ENCODE data around the gene MMP7. TPM values are rescaled to one million over a fixed set of nuclear protein-coding genes. Genes with fewer than 3 reads are reported as not detected.

MMP7 gene
- total RNA-seq, 1 donor from 2014 or later = not detected

- H3K4me1 ChIP-seq (ENCODE audit: control insufficient read depth in 3 of 3, insufficient read depth in 3 of 3, low read length in 3 of 3) = no peaks in the 10 kb centered on the region
- H3K4me3 ChIP-seq (ENCODE audit: low read length in 3 of 3) = no peak overlapping the region
- H3K9me3 ChIP-seq (ENCODE audit: control insufficient read depth in 3 of 3, low read length in 3 of 3) = no peaks in the 10 kb centered on the region
- H3K36me3 ChIP-seq (ENCODE audit: control insufficient read depth in 3 of 3, insufficient read depth in 3 of 3, low read length in 3 of 3) = no peaks in the 10 kb centered on the region
- H3K9ac ChIP-seq (ENCODE audit: low read depth in 1 of 3, low read length in 3 of 3) = no peak overlapping the region
- H3K27ac ChIP-seq (ENCODE audit: low read depth, low read length) = no peak overlapping the region
- H3K27me3 ChIP-seq (ENCODE audit: control insufficient read depth in 3 of 3, insufficient read depth in 3 of 3, low read length in 3 of 3) = no peaks in the 10 kb centered on the region
Observed at GRCh38 chr11:102545701-102546100, 15.2 kb upstream of the MMP7 start.

DNA sequence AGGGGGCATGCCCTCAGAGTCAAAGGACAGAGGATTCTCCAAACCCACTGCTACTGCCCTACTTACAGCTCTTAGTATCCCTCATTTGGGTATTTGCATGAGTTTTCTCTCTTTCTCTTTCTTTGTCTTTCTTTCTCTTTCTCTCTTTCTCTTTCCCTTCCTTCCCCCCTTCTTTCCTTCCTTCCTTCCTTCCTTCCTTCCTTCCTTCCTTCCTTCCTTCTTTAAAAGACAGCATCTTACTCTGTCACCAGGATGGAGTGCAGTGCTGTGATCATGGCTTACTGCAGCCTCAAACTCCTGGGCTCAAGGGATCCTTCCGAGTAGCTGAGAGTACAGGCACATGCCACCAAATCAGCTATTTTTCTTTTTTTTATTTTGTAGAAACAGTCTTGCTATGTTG is 14.0 kb upstream of the MMP7 start:
- Histone ChIP-seq H3K4me3 (ENCODE audit: low read length in 3 of 3) (no peak overlapping the region), H3K9ac (ENCODE audit: low read depth in 1 of 3, low read length in 3 of 3) (no peak overlapping the region), H3K4me1 (ENCODE audit: control insufficient read depth in 3 of 3, insufficient read depth in 3 of 3, low read length in 3 of 3) (no peaks in the 10 kb centered on the region), H3K27ac (ENCODE audit: low read depth, low read length) (no peak overlapping the region), H3K9me3 (ENCODE audit: control insufficient read depth in 3 of 3, low read length in 3 of 3) (no peaks in the 10 kb centered on the region), H3K27me3 (ENCODE audit: control insufficient read depth in 3 of 3, insufficient read depth in 3 of 3, low read length in 3 of 3) (no peaks in the 10 kb centered on the region), H3K36me3 (ENCODE audit: control insufficient read depth in 3 of 3, insufficient read depth in 3 of 3, low read length in 3 of 3) (no peaks in the 10 kb centered on the region)

DNA sequence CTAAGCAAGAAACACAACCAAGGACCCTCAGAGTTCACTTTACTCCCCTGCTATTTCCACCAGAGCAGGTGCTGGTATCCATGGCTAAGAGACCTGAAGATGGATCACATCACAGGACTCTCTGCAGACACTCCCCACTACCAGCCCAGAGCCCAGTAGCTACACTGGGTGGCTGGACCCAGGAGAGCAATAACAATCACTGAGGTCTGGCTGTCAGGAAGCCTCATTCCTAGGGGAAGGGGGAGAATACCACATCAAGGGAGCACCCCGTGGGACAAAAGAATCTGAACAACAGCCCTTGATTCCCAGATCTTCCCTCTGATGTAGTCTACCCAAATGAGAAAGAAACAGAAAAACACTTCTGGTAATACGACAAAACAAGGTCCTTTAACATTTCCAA is 9.0 kb upstream of the MMP7 start:
- H3K36me3 ChIP-seq (ENCODE audit: control insufficient read depth in 3 of 3, insufficient read depth in 3 of 3, low read length in 3 of 3) = no peaks in the 10 kb centered on the region
- no peak overlapping the region for H3K9ac ChIP-seq (ENCODE audit: low read depth in 1 of 3, low read length in 3 of 3)
- no peaks in the 10 kb centered on the region for H3K9me3 ChIP-seq (ENCODE audit: control insufficient read depth in 3 of 3, low read length in 3 of 3)
- no peak overlapping the region for H3K27ac ChIP-seq (ENCODE audit: low read depth, low read length)
- no peaks in the 10 kb centered on the region for H3K4me1 ChIP-seq (ENCODE audit: control insufficient read depth in 3 of 3, insufficient read depth in 3 of 3, low read length in 3 of 3)
- H3K4me3 ChIP-seq (ENCODE audit: low read length in 3 of 3) = no peak overlapping the region
- peaks cover 0 to 3% (median 0%) of the 10 kb centered on the region in 3 donors for H3K27me3 ChIP-seq (ENCODE audit: control insufficient read depth in 3 of 3, insufficient read depth in 3 of 3, low read length in 3 of 3)

GRCh38 chr11:102538932-102539331 is 8.4 kb upstream of the MMP7 start:
- no peak overlapping the region for H3K27ac ChIP-seq (ENCODE audit: low read depth, low read length)
- no peaks in the 10 kb centered on the region for H3K36me3 ChIP-seq (ENCODE audit: control insufficient read depth in 3 of 3, insufficient read depth in 3 of 3, low read length in 3 of 3)
- peaks cover 0 to 3% (median 0%) of the 10 kb centered on the region in 3 donors for H3K27me3 ChIP-seq (ENCODE audit: control insufficient read depth in 3 of 3, insufficient read depth in 3 of 3, low read length in 3 of 3)
- H3K9ac ChIP-seq (ENCODE audit: low read depth in 1 of 3, low read length in 3 of 3) = no peak overlapping the region
- H3K4me3 ChIP-seq (ENCODE audit: low read length in 3 of 3) = no peak overlapping the region
- H3K9me3 ChIP-seq (ENCODE audit: control insufficient read depth in 3 of 3, low read length in 3 of 3) = no peaks in the 10 kb centered on the region
- no peaks in the 10 kb centered on the region for H3K4me1 ChIP-seq (ENCODE audit: control insufficient read depth in 3 of 3, insufficient read depth in 3 of 3, low read length in 3 of 3)

GRCh38 chr11:102534261-102534872 is 3.8 kb upstream of the MMP7 start:
- Histone ChIP-seq H3K4me1 (ENCODE audit: control insufficient read depth in 3 of 3, insufficient read depth in 3 of 3, low read length in 3 of 3) (no peaks in the 10 kb centered on the region), H3K27ac (ENCODE audit: low read depth, low read length) (no peak overlapping the region), H3K4me3 (ENCODE audit: low read length in 3 of 3) (no peak overlapping the region), H3K9ac (ENCODE audit: low read depth in 1 of 3, low read length in 3 of 3) (no peak overlapping the region), H3K9me3 (ENCODE audit: control insufficient read depth in 3 of 3, low read length in 3 of 3) (no peaks in the 10 kb centered on the region), H3K27me3 (ENCODE audit: control insufficient read depth in 3 of 3, insufficient read depth in 3 of 3, low read length in 3 of 3) (peaks cover 0 to 3% (median 0%) of the 10 kb centered on the region in 3 donors), H3K36me3 (ENCODE audit: control insufficient read depth in 3 of 3, insufficient read depth in 3 of 3, low read length in 3 of 3) (no peaks in the 10 kb centered on the region)

DNA sequence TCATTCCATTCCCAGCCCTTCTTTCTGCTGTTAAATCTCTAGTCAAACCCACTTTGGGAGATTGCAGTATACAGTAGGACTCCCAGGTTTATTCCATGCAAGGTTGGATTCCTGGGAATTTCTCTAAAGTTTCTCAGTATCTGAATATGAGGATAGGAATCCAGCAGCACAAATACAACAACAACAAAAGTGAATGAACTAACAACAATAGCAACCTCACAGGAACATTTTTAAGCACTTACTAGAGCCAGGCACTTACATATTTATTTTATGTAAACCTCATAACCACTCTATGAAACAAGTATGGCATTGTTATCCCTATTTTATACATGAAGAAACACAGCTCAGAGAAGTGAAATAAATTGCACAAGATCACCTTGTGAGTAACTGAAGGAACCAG is 1.9 kb downstream of the MMP7 start:
- H3K27me3 ChIP-seq (ENCODE audit: control insufficient read depth in 3 of 3, insufficient read depth in 3 of 3, low read length in 3 of 3) = no peaks in the 10 kb centered on the region
- H3K27ac ChIP-seq (ENCODE audit: low read depth, low read length) = no peak overlapping the region
- H3K4me1 ChIP-seq (ENCODE audit: control insufficient read depth in 3 of 3, insufficient read depth in 3 of 3, low read length in 3 of 3) = no peaks in the 10 kb centered on the region
- no peaks in the 10 kb centered on the region for H3K36me3 ChIP-seq (ENCODE audit: control insufficient read depth in 3 of 3, insufficient read depth in 3 of 3, low read length in 3 of 3)
- no peak overlapping the region for H3K4me3 ChIP-seq (ENCODE audit: low read length in 3 of 3)
- H3K9me3 ChIP-seq (ENCODE audit: control insufficient read depth in 3 of 3, low read length in 3 of 3) = no peaks in the 10 kb centered on the region
- H3K9ac ChIP-seq (ENCODE audit: low read depth in 1 of 3, low read length in 3 of 3) = no peak overlapping the region

- Histone ChIP-seq H3K36me3 (ENCODE audit: control insufficient read depth in 3 of 3, insufficient read depth in 3 of 3, low read length in 3 of 3) (no peaks in the 10 kb centered on the region), H3K4me3 (ENCODE audit: low read length in 3 of 3) (no peak overlapping the region), H3K27ac (ENCODE audit: low read depth, low read length) (no peak overlapping the region), H3K9ac (ENCODE audit: low read depth in 1 of 3, low read length in 3 of 3) (no peak overlapping the region), H3K27me3 (ENCODE audit: control insufficient read depth in 3 of 3, insufficient read depth in 3 of 3, low read length in 3 of 3) (no peaks in the 10 kb centered on the region), H3K9me3 (ENCODE audit: control insufficient read depth in 3 of 3, low read length in 3 of 3) (no peaks in the 10 kb centered on the region), H3K4me1 (ENCODE audit: control insufficient read depth in 3 of 3, insufficient read depth in 3 of 3, low read length in 3 of 3) (no peaks in the 10 kb centered on the region)
Observed at GRCh38 chr11:102527684-102528083, 2.9 kb downstream of the MMP7 start.

DNA sequence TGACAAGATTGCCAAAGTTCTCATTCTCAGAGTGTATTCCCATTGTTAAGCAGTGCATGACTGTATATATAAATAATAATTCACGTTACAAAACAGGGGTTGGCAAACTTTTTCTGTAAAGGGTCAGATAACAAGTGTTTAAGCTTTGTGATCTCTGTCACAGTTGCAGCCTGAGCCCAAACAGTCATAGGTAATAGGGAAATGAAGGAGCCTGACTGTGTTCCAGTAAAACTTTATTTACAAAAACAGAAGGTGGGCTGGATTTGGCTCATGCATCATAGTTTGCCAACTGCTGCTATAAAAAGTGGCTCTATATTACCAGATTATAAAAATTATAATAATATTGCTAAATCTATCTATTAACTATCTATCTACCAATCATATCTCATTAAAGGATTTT is 3.5 kb downstream of the MMP7 start:
- H3K27ac ChIP-seq (ENCODE audit: low read depth, low read length) = no peak overlapping the region
- H3K4me3 ChIP-seq (ENCODE audit: low read length in 3 of 3) = no peak overlapping the region

GRCh38 chr11:102523887-102524286 is 6.7 kb downstream of the MMP7 start:
- H3K4me3 ChIP-seq (ENCODE audit: low read length in 3 of 3) = no peak overlapping the region
- H3K4me1 ChIP-seq (ENCODE audit: control insufficient read depth in 3 of 3, insufficient read depth in 3 of 3, low read length in 3 of 3) = no peaks in the 10 kb centered on the region
- H3K27me3 ChIP-seq (ENCODE audit: control insufficient read depth in 3 of 3, insufficient read depth in 3 of 3, low read length in 3 of 3) = no peaks in the 10 kb centered on the region

More for the DNA sequence above, 3.5 kb downstream of the MMP7 start:
- no peak overlapping the region for H3K9ac ChIP-seq (ENCODE audit: low read depth in 1 of 3, low read length in 3 of 3)
- no peaks in the 10 kb centered on the region for H3K36me3 ChIP-seq (ENCODE audit: control insufficient read depth in 3 of 3, insufficient read depth in 3 of 3, low read length in 3 of 3)
- H3K27me3 ChIP-seq (ENCODE audit: control insufficient read depth in 3 of 3, insufficient read depth in 3 of 3, low read length in 3 of 3) = no peaks in the 10 kb centered on the region
- no peaks in the 10 kb centered on the region for H3K9me3 ChIP-seq (ENCODE audit: control insufficient read depth in 3 of 3, low read length in 3 of 3)
- no peaks in the 10 kb centered on the region for H3K4me1 ChIP-seq (ENCODE audit: control insufficient read depth in 3 of 3, insufficient read depth in 3 of 3, low read length in 3 of 3)

DNA sequence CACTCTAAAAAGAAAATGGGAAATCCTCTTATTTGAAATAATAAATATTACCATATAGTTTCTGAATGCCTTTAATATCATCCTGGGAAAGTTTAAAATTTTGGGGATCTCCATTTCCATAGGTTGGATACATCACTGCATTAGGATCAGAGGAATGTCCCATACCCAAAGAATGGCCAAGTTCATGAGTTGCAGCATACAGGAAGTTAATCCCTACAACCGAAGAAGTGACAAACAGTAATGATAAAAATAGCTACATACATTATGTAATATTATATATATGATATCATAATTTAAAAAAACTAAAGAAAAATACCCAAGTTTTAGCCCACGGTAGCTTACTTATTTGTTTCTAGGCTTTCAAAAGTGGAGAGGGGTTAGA is 7.4 kb downstream of the MMP7 start:
- Histone ChIP-seq H3K9ac (ENCODE audit: low read depth in 1 of 3, low read length in 3 of 3) (no peak overlapping the region), H3K27ac (ENCODE audit: low read depth, low read length) (no peak overlapping the region), H3K4me3 (ENCODE audit: low read length in 3 of 3) (no peak overlapping the region), H3K36me3 (ENCODE audit: control insufficient read depth in 3 of 3, insufficient read depth in 3 of 3, low read length in 3 of 3) (no peaks in the 10 kb centered on the region), H3K9me3 (ENCODE audit: control insufficient read depth in 3 of 3, low read length in 3 of 3) (no peaks in the 10 kb centered on the region), H3K27me3 (ENCODE audit: control insufficient read depth in 3 of 3, insufficient read depth in 3 of 3, low read length in 3 of 3) (no peaks in the 10 kb centered on the region), H3K4me1 (ENCODE audit: control insufficient read depth in 3 of 3, insufficient read depth in 3 of 3, low read length in 3 of 3) (no peaks in the 10 kb centered on the region)

More at GRCh38 chr11:102523887-102524286, 6.7 kb downstream of the MMP7 start:
- Histone ChIP-seq H3K9me3 (ENCODE audit: control insufficient read depth in 3 of 3, low read length in 3 of 3) (no peaks in the 10 kb centered on the region), H3K36me3 (ENCODE audit: control insufficient read depth in 3 of 3, insufficient read depth in 3 of 3, low read length in 3 of 3) (no peaks in the 10 kb centered on the region), H3K9ac (ENCODE audit: low read depth in 1 of 3, low read length in 3 of 3) (no peak overlapping the region), H3K27ac (ENCODE audit: low read depth, low read length) (no peak overlapping the region)

Measured in skeletal muscle tissue (tissue), 4 donors.